ENCODE results near the gene DLX4. TPM values are rescaled to one million over a fixed set of nuclear protein-coding genes. Genes with fewer than 3 reads are reported as not detected.

Gene DLX4
- total RNA-seq, 2 donors from 2014 or later: 0.71 TPM; not detected in 1

GRCh38 chr17:49986396-49987289, 17.7 kb downstream of the DLX4 start:
- H3K27me3 ChIP-seq: no peaks in the 10 kb centered on the region
- H3K4me3 ChIP-seq: no peak overlapping the region
- H3K36me3 ChIP-seq: no peaks in the 10 kb centered on the region
- H3K9me3 ChIP-seq: no peaks in the 10 kb centered on the region
- TF ChIP-seq CTCF (IDR thresholded peaks at IDR 0.05): no peak
- no peak overlapping the region for H3K27ac ChIP-seq
- peaks cover 0 to 3% of the 10 kb centered on the region in 2 donors for H3K4me1 ChIP-seq
- no peak for DNase-seq (ENCODE audit: low spot score)

- Histone ChIP-seq H3K4me3 (no peak overlapping the region), H3K36me3 (no peaks in the 10 kb centered on the region), H3K4me1 (peaks cover 0 to 3% of the 10 kb centered on the region in 2 donors), H3K27ac (no peak overlapping the region), H3K27me3 (no peaks in the 10 kb centered on the region), H3K9me3 (no peaks in the 10 kb centered on the region)
- no peak for TF ChIP-seq CTCF (IDR thresholded peaks at IDR 0.05)
- no peak for DNase-seq (ENCODE audit: low spot score)
Measured at GRCh38 chr17:49987290-49987585, 18.2 kb downstream of the DLX4 start.

- no peak for DNase-seq (ENCODE audit: low spot score)
- Histone ChIP-seq H3K27me3 (no peaks in the 10 kb centered on the region), H3K36me3 (no peaks in the 10 kb centered on the region), H3K27ac (no peak overlapping the region), H3K4me3 (no peak overlapping the region), H3K9me3 (no peaks in the 10 kb centered on the region), H3K4me1 (peaks cover 0 to 4% of the 10 kb centered on the region in 2 donors)
- TF ChIP-seq CTCF (IDR thresholded peaks at IDR 0.05): no peak
Measured at GRCh38 chr17:49987681-49988441, 18.9 kb downstream of the DLX4 start.

GRCh38 chr17:49989518-49989880, 20.5 kb downstream of the DLX4 start:
- DNase-seq (ENCODE audit: low spot score): no peak
- peaks cover 4 to 7% of the 10 kb centered on the region in 2 donors for H3K27me3 ChIP-seq

GRCh38 chr17:49990331-49990730, 21.3 kb downstream of the DLX4 start:
- Histone ChIP-seq H3K27me3 (peaks cover 9 to 11% of the 10 kb centered on the region in 2 donors), H3K4me1 (peaks cover 0 to 27% of the 10 kb centered on the region in 2 donors), H3K9me3 (no peaks in the 10 kb centered on the region), H3K4me3 (no peak overlapping the region), H3K36me3 (no peaks in the 10 kb centered on the region), H3K27ac (no peak overlapping the region)
- DNase-seq (ENCODE audit: low spot score): no peak
- TF ChIP-seq CTCF (IDR thresholded peaks at IDR 0.05): no peak

More at GRCh38 chr17:49989518-49989880, 20.5 kb downstream of the DLX4 start:
- Histone ChIP-seq H3K9me3 (no peaks in the 10 kb centered on the region), H3K4me3 (no peak overlapping the region), H3K27ac (no peak overlapping the region), H3K4me1 (peaks cover 0 to 19% of the 10 kb centered on the region in 2 donors), H3K36me3 (no peaks in the 10 kb centered on the region)
- TF ChIP-seq CTCF (IDR thresholded peaks at IDR 0.05): no peak
